Parathyroid adenoma (tissue), 2 donors: ENCODE data around the gene FANCC.

Experiments used
- H2AFZ ChIP-seq: fragments of 300-600 bp; sonication (generic); one replicate; pipeline ENCODE4 v1.7.0; 2017; ENCODE audit warnings: antibody characterized with exemption, mild to moderate bottlenecking
- H3K27ac ChIP-seq: fragments of 300-600 bp; sonication (generic); one replicate; pipeline ENCODE4 v1.7.0; 2017
- H3K27me3 ChIP-seq: fragments of 300-600 bp; sonication (generic); one replicate; pipeline ENCODE4 v1.7.0; 2017; ENCODE audit warnings: low read length; ENCODE audit not compliant: control insufficient read depth, insufficient read depth
- H3K36me3 ChIP-seq: fragments of 300-600 bp; sonication (generic); one replicate; pipeline ENCODE4 v1.7.0; 2017; ENCODE audit warnings: low read length; ENCODE audit not compliant: control insufficient read depth, insufficient read depth
- H3K4me1 ChIP-seq: fragments of 300-600 bp; sonication (generic); one replicate; pipeline ENCODE4 v1.7.0; 2017; ENCODE audit warnings: control low read depth
- H3K4me2 ChIP-seq: fragments of 300-600 bp; sonication (generic); one replicate; pipeline ENCODE4 v1.7.0; 2017; ENCODE audit warnings: low read length
- H3K4me3 ChIP-seq: fragments of 300-600 bp; sonication (generic); one replicate; pipeline ENCODE4 v1.7.0; 2017; ENCODE audit warnings: low read depth, low read length
- H3K79me2 ChIP-seq: fragments of 300-600 bp; sonication (generic); one replicate; pipeline ENCODE4 v1.7.0; 2017; ENCODE audit warnings: control low read depth
- H3K9ac ChIP-seq: fragments of 300-600 bp; sonication (generic); one replicate; pipeline ENCODE4 v1.7.0; 2017; ENCODE audit warnings: mild to moderate bottlenecking
- H3K9me3 ChIP-seq: fragments of 300-600 bp; sonication (generic); one replicate; pipeline ENCODE4 v1.7.0; 2017; ENCODE audit warnings: low read length; ENCODE audit not compliant: control insufficient read depth
- TF ChIP-seq, protein P1 (sequence below): fragments of 300-600 bp; sonication (generic); IDR thresholded peaks from one replicate; pipeline ENCODE4 v1.7.0; 2017; ENCODE audit warnings: antibody characterized with exemption, mild to moderate bottlenecking
- donor health status: primary hyperparathyroidism.

FANCC gene

DNA sequence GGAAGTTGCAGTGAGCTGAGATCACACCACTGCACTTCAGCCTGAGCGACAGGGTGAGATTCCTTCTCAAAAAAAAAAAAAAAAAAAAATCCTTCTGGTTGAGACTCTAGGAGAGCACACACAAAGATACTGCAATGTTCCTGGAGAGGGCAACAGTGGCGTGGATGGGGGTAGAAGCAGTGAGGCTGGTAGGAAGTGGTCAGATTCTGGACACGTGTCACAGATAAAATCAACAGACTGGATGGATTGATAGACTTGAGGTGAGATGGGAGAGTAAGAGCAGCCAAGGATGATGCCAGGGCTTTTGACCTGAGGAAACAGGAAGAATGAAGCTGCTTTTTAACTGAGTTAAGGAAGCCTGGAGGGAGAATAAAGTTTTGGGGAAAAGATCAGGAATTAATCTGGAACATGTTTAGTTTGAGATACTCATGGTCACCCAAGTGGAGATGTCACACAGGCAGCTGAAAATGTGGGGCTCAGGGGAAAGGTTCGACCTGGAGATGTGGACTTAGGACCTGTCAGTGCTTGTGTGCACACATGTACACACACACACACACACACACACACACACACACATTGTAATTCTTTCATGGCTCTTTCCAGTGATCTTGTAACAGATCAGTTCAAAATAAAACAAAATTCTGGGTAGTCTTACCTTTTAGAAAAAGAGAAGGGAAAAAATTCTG, 88.1 kb downstream of the FANCC start:
- no peak overlapping the region for H3K9ac ChIP-seq
- no peak overlapping the region for H3K4me2 ChIP-seq
- no peaks in the 10 kb centered on the region for H3K79me2 ChIP-seq
- H3K27me3 ChIP-seq = no peaks in the 10 kb centered on the region
- H3K9me3 ChIP-seq = no peaks in the 10 kb centered on the region
- TF ChIP-seq, protein P1, sequence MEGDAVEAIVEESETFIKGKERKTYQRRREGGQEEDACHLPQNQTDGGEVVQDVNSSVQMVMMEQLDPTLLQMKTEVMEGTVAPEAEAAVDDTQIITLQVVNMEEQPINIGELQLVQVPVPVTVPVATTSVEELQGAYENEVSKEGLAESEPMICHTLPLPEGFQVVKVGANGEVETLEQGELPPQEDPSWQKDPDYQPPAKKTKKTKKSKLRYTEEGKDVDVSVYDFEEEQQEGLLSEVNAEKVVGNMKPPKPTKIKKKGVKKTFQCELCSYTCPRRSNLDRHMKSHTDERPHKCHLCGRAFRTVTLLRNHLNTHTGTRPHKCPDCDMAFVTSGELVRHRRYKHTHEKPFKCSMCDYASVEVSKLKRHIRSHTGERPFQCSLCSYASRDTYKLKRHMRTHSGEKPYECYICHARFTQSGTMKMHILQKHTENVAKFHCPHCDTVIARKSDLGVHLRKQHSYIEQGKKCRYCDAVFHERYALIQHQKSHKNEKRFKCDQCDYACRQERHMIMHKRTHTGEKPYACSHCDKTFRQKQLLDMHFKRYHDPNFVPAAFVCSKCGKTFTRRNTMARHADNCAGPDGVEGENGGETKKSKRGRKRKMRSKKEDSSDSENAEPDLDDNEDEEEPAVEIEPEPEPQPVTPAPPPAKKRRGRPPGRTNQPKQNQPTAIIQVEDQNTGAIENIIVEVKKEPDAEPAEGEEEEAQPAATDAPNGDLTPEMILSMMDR = no peak
- H2AFZ ChIP-seq = no peak overlapping the region
- H3K4me3 ChIP-seq = no peak overlapping the region
- no peaks in the 10 kb centered on the region for H3K36me3 ChIP-seq
- H3K27ac ChIP-seq = no peak overlapping the region
- H3K4me1 ChIP-seq = no peaks in the 10 kb centered on the region

DNA sequence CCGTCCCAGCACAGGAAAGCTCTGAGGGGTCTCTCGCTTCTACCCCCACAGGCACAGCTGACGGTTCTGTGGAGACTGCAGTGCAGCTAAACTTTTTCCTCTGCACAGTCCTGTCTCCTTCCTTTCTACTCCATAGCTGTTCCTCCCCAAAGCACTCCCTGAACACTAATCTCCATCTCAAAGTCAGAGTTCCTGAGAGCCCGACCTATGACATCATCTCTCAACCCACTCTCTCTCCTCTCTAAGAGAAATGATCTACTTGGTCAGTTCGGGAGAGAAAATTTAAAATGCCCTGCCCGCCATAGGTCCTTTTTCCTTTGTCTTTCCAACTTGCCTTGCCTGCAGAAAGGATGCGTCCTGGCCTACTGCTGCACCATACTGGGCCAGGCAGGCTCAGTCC, 90.6 kb downstream of the FANCC start:
- Histone ChIP-seq H3K4me2 (no peak overlapping the region), H3K4me1 (no peaks in the 10 kb centered on the region), H3K9ac (no peak overlapping the region), H2AFZ (no peak overlapping the region), H3K36me3 (no peaks in the 10 kb centered on the region), H3K4me3 (no peak overlapping the region), H3K27me3 (no peaks in the 10 kb centered on the region), H3K79me2 (no peaks in the 10 kb centered on the region), H3K9me3 (no peaks in the 10 kb centered on the region), H3K27ac (no peak overlapping the region)
- TF ChIP-seq, protein P1 = no peak

DNA sequence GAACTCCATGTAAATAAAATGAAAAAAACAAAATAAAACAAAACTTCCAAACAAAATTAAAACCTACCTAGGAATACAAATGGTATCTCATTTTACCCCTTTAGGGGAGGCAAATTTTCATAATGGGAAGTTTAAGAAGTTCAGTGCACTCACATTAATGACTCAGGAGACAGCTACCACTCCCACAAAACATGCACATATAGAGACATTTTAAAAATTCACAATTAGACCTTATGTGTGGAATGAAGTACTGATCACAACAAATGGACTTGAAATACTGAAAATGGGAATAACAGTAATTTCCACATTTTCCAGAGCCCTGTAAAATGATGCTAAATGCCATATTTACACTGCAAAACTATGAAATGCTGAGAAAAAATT, 91.8 kb downstream of the FANCC start:
- no peak overlapping the region for H2AFZ ChIP-seq
- H3K9me3 ChIP-seq = no peaks in the 10 kb centered on the region
- no peak overlapping the region for H3K27ac ChIP-seq
- H3K4me2 ChIP-seq = no peak overlapping the region
- TF ChIP-seq, protein P1 = no peak
- H3K9ac ChIP-seq = no peak overlapping the region
- no peaks in the 10 kb centered on the region for H3K79me2 ChIP-seq
- no peaks in the 10 kb centered on the region for H3K27me3 ChIP-seq
- no peaks in the 10 kb centered on the region for H3K36me3 ChIP-seq
- H3K4me1 ChIP-seq = no peaks in the 10 kb centered on the region
- H3K4me3 ChIP-seq = no peak overlapping the region

DNA sequence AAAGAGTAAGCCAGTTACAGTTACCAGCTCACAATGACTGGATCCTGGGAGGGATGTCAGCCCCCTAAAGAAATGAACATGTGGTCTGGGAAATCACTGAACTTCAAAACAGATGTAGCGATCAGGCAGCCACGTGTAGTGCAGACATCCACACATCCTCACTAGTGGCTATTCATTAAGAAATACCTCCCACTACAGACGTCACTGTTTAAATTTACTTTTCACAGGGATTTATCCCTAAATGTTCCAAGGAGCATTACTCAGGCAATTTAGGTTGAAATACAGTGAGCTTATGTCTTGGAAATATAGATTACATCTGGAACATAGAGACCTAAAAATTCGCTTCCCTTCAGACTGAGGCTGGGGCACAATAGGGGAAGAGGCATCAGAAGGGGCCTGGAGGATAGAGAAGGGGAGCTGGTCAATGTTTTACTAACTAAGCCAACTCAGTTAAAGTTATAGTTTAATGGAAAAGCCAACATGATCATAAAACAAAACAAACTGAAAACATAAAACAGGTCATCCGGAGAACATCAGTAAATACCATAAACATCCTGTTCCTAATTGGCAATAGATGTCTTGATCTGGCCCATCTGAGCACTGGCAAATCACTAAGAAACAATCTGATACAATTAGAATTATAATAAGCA, 92.3 kb downstream of the FANCC start:
- Histone ChIP-seq H2AFZ (no peak overlapping the region), H3K79me2 (no peaks in the 10 kb centered on the region), H3K4me3 (no peak overlapping the region), H3K9me3 (no peaks in the 10 kb centered on the region), H3K9ac (no peak overlapping the region), H3K36me3 (no peaks in the 10 kb centered on the region), H3K27ac (no peak overlapping the region), H3K4me1 (no peaks in the 10 kb centered on the region), H3K4me2 (no peak overlapping the region), H3K27me3 (no peaks in the 10 kb centered on the region)
- TF ChIP-seq, protein P1 = no peak
